Stimulated activated CD8-positive, alpha-beta memory T cell treated with anti-CD3 and anti-CD28 coated beads, Interleukin-12 subunit alpha, Interleukin-12 subunit beta, amount 100 ng/mL, for 1 hour (primary cell): ENCODE data around the gene PGP.
"Not testable (repeated sequence)": the region's sequence is repeated elsewhere in the genome, so short reads cannot be mapped to it uniquely, and the experiment has no call there.

Experiments
- DNase-seq: peaks from one replicate; pipeline ENCODE4 v3.0.0-alpha.2; 2020; ENCODE audit warnings: low read depth

The PGP gene, protein sequence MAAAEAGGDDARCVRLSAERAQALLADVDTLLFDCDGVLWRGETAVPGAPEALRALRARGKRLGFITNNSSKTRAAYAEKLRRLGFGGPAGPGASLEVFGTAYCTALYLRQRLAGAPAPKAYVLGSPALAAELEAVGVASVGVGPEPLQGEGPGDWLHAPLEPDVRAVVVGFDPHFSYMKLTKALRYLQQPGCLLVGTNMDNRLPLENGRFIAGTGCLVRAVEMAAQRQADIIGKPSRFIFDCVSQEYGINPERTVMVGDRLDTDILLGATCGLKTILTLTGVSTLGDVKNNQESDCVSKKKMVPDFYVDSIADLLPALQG

GRCh38 chr16:2214719-2214968 is at the start of gene PGP:
Gene PGP, minus strand, starts transcription at chr16:2214840. Its CDS starts 63 bp downstream, at chr16:2214777.
- DNase-seq, result no peak

- not testable (repeated sequence) for DNase-seq
Observed at GRCh38 chr16:2263026-2263425, 48.4 kb upstream of the PGP start.

- DNase-seq, result no peak
Observed at GRCh38 chr16:2260250-2260649, 45.6 kb upstream of the PGP start.

DNA sequence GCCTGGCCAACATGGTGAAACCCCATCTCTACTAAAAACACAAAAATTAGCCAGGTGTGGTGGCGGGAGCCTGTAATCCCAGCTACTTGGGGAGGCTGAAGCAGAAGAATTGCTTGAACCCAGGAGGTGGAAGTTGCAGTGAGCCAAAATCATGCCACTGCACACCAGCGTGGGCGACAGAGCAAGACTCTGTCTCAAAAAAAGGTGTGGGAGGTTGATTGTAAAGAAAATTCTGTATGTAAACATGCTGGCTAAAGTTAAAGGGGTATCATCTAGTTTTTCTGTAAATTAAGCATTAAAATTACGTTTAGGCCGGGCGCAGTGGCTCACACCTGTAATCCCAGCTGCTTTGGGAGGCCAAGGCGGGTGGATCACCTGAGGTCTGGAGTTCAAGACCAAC is 43.9 kb upstream of the PGP start:
- not testable (repeated sequence) for DNase-seq

GRCh38 chr16:2257726-2258125 is 43.1 kb upstream of the PGP start:
- no peak for DNase-seq

DNA sequence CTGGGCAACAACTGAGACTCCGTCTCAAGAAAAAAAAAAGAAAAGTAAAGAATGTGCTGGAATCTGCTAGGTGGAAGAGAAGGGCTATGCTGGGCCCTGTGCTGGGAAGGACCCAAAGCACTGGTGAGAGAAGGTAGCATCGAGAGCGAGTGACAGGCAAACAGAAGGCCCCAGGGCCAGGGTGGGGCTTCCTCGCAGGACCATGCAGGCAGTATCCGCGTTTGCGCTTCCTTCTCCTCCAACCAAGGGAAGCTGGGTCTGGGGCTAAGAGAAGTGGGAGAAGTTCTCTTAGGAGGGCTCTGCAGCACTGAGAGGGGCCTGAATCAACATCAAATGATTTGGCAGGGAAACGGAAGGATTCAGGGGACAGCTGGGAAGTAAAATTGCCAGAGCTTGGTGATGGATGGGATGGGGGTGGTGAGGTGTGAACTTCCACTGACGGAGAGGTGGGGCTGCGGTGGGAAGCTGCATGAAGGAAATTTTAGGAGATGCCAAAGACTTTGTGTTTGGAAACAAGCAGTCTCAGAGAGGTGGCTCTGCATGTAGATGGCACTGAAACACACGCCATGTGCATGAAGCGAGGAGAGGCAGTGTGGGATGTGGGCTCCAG is 42.0 kb upstream of the PGP start:
- DNase-seq, result no peak

DNA sequence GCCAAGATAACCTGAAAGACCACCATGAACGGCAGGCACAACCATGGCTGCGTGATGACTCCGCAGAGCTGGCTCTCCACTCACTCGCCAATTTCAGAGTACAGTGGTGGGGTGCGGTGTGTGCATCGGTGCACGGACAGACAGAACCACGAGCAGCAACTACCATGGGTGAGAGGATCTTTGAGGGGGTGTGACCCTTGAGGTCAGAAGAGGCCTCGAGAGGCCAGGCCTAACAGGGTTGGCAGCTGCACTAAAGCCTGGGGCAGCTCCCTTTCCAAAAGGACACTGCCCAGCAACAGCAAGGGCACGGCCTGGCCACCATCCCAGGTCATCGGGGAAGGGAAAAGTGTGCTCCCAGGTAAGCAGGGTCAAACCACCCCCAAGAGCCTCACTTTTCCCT is 38.7 kb upstream of the PGP start:
- DNase-seq, result no peak

- no peak for DNase-seq
Observed at GRCh38 chr16:2252806-2253148, 38.1 kb upstream of the PGP start.

DNA sequence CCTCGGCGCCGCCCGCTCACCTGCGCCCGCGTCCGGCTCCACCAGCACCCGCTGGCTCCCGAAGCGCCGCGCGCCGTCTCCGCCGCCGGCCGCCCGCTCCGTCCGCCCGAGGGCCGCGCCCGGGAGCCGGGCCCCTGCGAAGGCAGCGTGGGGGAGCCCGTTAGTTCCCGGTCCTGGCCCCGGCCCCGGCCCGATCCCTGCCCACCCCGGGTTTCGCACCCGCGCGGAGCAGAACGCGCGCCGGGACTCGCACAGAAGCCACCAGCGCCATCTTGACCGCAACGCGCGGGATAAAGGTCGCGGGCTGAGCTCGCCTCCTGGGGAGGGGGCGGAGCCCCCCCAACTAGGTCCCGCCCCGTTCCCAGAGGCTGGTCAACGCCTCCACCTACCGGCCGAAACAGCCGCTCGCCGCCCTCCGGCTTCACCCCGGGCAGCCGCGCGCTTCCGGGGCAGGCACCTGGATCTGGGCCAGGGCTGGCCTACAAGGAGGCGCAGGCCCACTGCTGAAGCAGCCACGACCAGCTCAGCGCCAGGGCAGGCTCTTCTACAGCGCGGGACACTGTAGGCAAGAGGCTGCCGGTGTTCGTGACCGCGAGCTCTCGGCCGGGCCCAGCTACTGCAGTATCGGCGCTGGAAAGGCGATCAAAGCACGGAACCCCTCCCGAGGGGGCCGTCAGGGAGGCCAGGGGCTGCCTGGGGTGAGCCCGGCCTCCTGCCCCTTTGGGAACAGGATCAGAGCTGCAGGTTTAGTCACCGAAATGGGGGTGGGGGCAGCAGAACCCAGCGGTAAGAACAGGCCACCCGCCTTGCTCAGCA is 36.9 kb upstream of the PGP start, which contains the start of gene ECI1:
Gene ECI1 (minus strand): TSS at position 292 of the 816 bp plus-strand sequence. CDS start 21 bp downstream, at position 271.
- DNase-seq, result peak; percentile 57

GRCh38 chr16:2250652-2251295 is 36.1 kb upstream of the PGP start:
- DNase-seq, result no peak

DNA sequence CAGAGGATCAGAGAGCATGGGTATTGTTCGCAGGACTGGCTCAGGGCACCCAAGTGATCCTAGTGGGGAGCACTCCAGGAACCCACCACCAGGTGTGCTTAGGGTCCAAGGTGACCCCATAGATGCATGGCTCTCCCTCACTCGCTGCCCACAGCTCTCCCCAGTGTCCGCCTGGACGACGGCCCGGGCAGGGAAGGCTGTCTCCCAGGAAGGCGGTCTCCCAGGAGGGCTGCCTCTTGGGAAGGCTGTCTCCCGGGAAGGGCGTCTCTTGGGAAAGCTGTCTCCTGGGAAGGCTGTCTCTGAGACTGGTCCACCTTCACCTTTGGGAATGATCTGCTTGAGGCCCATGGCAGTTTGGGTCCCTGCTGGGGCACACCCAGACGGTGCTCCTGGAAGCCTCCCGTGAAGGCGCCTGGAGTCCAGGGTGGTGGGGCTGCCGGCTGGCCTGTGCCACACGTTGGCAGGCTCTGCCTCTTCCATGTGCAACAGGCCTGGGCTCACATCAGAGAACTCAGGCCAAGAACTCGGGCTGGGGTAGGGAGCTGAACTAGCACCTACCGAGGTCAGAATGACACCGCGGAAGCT is 31.8 kb upstream of the PGP start:
- DNase-seq, result no peak

DNA sequence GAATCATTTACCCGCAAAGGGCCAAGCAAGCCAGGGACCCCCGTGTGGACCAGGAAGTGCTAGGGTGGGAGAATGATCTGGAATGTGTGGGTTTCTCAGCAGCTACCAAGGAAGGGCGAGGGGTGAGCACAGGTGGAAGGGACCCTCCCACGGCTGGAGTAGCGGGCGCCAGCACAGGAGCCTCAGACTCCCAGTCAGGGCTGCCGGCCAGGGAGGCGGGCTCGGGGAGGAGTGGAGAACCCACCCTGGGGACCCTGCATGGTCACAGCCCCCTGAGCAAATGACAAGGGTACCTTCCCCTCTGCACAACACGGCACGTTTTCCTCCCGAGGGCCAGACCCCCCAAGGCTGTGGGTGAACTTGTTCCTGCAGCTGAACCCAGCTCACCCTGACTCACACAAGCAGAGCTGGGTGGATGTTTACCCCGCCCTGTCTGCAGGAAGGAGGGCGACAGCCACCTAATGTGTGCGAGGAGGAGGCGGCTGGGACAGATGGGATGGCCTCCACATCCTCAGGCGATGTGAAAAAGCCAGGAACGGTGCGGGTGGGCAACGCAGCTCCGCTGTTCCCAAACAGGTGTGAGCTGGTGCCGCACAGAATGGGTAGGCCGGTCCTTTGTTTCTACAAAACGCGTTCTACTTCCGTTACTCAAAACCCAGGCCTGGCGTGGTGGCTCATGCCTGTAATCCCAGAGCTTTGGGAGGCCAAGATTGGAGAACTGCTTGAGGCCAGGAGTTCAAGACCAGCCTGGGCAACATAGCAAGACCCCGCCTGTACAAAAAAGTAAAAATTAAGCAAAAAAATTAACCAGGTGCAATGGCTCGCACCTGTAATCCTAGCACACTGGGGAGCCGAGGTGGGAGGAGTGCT is 30.5 kb upstream of the PGP start:
- DNase-seq, result no peak

- no peak for DNase-seq
Observed at GRCh38 chr16:2244301-2244700, 29.7 kb upstream of the PGP start.

- no peak for DNase-seq
Observed at GRCh38 chr16:2243781-2244180, 29.1 kb upstream of the PGP start.

GRCh38 chr16:2243031-2243528 is 28.4 kb upstream of the PGP start:
- DNase-seq, result no peak

GRCh38 chr16:2242598-2242997 is 28.0 kb upstream of the PGP start:
- no peak for DNase-seq

DNA sequence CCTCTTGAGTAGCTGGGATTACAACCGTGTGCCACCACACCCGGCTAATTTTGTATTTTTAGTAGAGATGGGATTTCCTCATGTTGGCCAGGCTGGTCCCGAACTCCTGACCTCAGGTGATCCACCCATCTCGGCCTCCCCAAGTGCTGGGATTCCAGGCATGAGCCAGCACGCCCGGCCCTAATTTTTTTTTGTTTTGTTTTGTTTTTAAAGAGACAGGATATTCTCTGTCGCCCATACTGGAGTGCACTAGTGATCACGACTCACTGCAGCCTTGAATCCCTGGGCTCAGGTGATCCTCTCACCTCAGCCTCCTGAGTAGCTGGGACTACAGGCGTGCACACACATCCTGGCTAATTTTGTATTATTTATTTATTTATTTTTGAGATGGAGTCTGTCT is 25.7 kb upstream of the PGP start:
- not testable (repeated sequence) for DNase-seq

DNA sequence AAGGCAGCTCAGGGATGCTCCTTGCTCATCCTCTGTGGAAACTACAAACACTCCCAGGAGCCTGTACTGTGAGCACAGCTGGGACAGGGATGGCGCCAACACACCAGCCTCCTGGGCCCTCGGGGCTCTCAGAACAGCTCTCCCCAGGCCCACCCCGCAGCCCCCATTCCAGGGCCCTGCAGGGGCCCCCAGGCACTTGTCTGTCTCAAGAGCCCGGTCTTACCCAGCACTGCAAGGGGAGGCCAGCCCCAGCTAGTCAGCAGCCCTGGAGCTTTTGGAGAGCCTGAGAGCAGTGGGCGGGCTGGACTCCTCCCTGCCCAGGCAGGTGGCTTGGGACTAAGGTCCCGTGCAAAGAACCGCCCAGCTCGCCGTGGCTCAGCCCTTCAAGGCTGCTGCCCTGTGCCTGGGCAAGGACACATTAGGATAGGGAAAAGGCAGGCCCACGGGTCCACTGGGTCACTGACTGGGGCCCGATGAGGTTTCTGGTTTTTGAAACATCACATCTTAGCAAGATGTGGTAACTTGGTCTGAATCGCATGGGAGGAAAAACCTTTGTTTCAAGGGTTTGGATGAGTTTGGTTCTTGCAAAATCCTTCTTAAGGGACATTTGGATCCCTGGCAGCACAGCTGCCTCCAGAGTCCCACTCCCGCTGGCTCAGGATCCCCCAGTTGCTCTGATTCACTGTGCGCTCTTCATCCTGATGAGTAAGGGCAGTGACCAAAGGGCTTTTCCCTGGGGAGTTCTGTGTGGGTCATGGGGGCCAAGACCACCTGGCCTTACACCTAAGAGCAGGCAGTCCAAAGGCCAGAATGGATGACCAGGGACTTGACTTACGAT is 24.4 kb upstream of the PGP start:
- DNase-seq, result no peak

DNA sequence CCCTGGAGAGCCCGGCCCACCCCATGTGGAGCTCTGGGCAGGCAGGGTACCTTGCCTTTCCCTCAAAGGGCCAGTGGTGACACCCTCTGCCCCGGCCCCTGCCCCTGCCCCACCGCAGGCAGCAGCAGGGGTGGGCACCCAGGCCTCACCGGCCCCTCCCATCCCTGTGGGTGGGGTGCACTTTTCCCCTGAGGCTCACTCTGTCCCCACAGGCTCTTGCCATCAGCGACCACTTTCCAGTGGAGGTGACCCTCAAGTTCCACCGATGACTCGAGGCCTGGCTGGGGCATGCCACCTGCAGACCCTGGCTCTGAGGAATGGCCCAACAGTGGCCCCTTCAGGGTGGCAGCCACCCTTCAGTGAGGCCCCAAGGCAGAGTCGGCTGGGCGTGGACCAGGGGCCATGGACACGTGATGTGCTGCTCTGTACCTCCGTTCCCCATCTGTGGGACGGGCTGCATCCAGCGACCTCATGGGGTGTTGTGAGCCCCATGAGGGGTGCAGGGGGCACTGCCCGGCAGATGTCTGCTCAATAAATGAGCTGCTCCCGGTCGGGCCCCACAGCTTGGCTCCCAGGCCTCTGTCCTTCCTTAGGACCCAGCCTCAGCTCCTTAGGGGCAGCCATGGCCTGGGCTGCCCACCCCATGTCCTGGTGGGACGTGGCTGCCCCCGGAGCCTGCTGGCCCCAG is 23.7 kb upstream of the PGP start:
- DNase-seq, result no peak
